ENCODE results near the gene ADARB2.

GRCh38 chr10:1661416-1661815, 75.9 kb downstream of the ADARB2 start:
- TF ChIP-seq POLR2A (IDR thresholded peaks at IDR 0.05) (no peak), CTCF (IDR thresholded peaks at IDR 0.05) (no peak)
